Neural progenitor cell (in vitro differentiated cells): ENCODE results near the gene NGFR. TPM values are rescaled to one million over a fixed set of nuclear protein-coding genes. Genes with fewer than 3 reads are reported as not detected.

Experiments used
- DNase-seq: peaks from one replicate; pipeline ENCODE4 v3.0.0-alpha.2; 2016; ENCODE audit warnings: low spot score
- H2AFZ ChIP-seq: fragments of 200-600 bp; sonication (generic); replicated peaks from 2 replicates; pipeline ENCODE4 v1.6.1; 2016; ENCODE audit warnings: antibody characterized with exemption
- H3F3A ChIP-seq: fragments of 200-600 bp; sonication (generic); 2 replicates; pipeline ENCODE4 v1.6.1; 2016; ENCODE audit warnings: antibody characterized with exemption, low read depth
- H3K27ac ChIP-seq: fragments of 200-600 bp; sonication (generic); 2 replicates; pipeline ENCODE4 v1.5.1; 2016; ENCODE audit warnings: mild to moderate bottlenecking
- H3K27me3 ChIP-seq: fragments of 200-600 bp; sonication (generic); 2 replicates; pipeline ENCODE4 v1.6.1; 2016; ENCODE audit warnings: mild to moderate bottlenecking, moderate library complexity
- H3K36me3 ChIP-seq: fragments of 200-600 bp; sonication (generic); 2 replicates; pipeline ENCODE4 v1.5.1; 2016
- H3K4me1 ChIP-seq: fragments of 200-600 bp; sonication (generic); 2 replicates; pipeline ENCODE4 v1.6.1; 2016; ENCODE audit warnings: mixed run types
- H3K4me2 ChIP-seq: fragments of 200-600 bp; sonication (generic); 2 replicates; pipeline ENCODE4 v1.6.1; 2016
- H3K4me3 ChIP-seq: fragments of 200-600 bp; sonication (generic); 2 replicates; pipeline ENCODE4 v1.5.1; 2016
- H3K79me2 ChIP-seq: fragments of 200-600 bp; sonication (generic); 2 replicates; pipeline ENCODE4 v1.6.1; 2016; ENCODE audit warnings: low read depth
- H3K9ac ChIP-seq: fragments of 200-600 bp; sonication (generic); 2 replicates; pipeline ENCODE4 v1.6.1; 2016
- H3K9me3 ChIP-seq: fragments of 200-600 bp; sonication (generic); 2 replicates; pipeline ENCODE4 v1.5.1; 2016; ENCODE audit warnings: low read depth
- H4K20me1 ChIP-seq: fragments of 200-600 bp; sonication (generic); 2 replicates; pipeline ENCODE4 v1.6.1; 2016; ENCODE audit warnings: low read depth
- H3K27ac Mint-ChIP-seq: 3 replicates; pipeline ENCODE4 v1.8.0; 2021; ENCODE audit warnings: mixed read lengths
- H3K27me3 Mint-ChIP-seq: 2 replicates; pipeline ENCODE4 v1.8.0; 2022; ENCODE audit warnings: low read depth, mild to moderate bottlenecking, inconsistent platforms, moderate library complexity, mixed read lengths; ENCODE audit not compliant: insufficient read depth
- H3K36me3 Mint-ChIP-seq: 3 replicates; pipeline ENCODE4 v1.8.0; 2021; ENCODE audit warnings: mixed read lengths
- H3K4me1 Mint-ChIP-seq: 3 replicates; pipeline ENCODE4 v1.8.0; 2021; ENCODE audit warnings: mixed read lengths
- H3K4me3 Mint-ChIP-seq: 3 replicates; pipeline ENCODE4 v1.8.0; 2021; ENCODE audit warnings: mild to moderate bottlenecking, moderate library complexity, mixed read lengths
- H3K9me3 Mint-ChIP-seq: 3 replicates; pipeline ENCODE4 v1.8.0; 2020; ENCODE audit warnings: mixed read lengths
- EZH2 ChIP-seq: fragments of 200-600 bp; sonication (generic); IDR thresholded peaks from 2 replicates; pipeline ENCODE4 v1.6.1; 2017; ENCODE audit warnings: antibody characterized with exemption, mild to moderate bottlenecking, moderate library complexity
- EZH2phosphoT487 ChIP-seq: fragments of 200-600 bp; sonication (generic); IDR thresholded peaks from 2 replicates; pipeline ENCODE4 v1.6.1; 2017; ENCODE audit warnings: antibody characterized with exemption
- total RNA-seq: library from RNA; depleted of rRNA; stranded (reverse); fragments of >200 nt; gene quantifications from 2 replicates; pipeline ENCODE4 v1.2.3, GENCODE V29; 2015; ENCODE audit warnings: low replicate concordance
- TF ChIP-seq, protein P1 (sequence below): fragments of 200-600 bp; sonication (generic); IDR thresholded peaks from 2 replicates; pipeline ENCODE4 v1.5.1; 2017; ENCODE audit warnings: antibody characterized with exemption, mild to moderate bottlenecking

NGFR gene
- total RNA-seq, 1 donor from 2014 or later, result 6.6 TPM

DNA sequence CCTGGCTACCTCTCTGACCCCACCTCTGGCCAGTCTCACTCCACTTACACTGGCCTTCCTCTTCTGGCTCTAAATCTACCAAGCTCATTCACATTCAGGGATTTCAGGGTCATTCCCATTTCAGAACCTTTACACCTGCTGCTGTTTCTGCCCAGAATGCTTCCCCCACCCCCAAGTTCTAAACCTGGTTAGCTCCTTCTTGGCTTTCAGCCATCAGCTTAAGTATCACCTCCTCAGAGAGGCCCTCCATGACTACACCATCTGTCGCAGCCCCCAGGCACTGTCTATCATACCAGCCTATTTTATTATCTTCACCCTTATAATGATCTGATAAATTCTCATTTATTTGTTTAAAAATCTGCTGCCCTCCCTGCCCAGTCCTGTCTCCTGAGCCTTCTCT lies 23.3 kb upstream of the NGFR start:
- Histone ChIP-seq H3K27ac (no peak overlapping the region), H3K4me2 (peak overlapping the region; percentile 92), H3K36me3 (no peaks in the 10 kb centered on the region), H2AFZ (no peak overlapping the region), H3K9ac (no peak overlapping the region), H3K4me3 (no peak overlapping the region), H3K79me2 (no peaks in the 10 kb centered on the region), H3K27me3 (peaks cover 55% of the 10 kb centered on the region), H3F3A (peaks cover 21% of the 10 kb centered on the region), H3K9me3 (no peaks in the 10 kb centered on the region), H3K4me1 (peaks cover 35% of the 10 kb centered on the region), H4K20me1 (no peaks in the 10 kb centered on the region)
- H3K27ac Mint-ChIP-seq, result no peak overlapping the region
- peak overlapping the region; percentile 62 for H3K4me3 Mint-ChIP-seq
- TF ChIP-seq, protein P1, sequence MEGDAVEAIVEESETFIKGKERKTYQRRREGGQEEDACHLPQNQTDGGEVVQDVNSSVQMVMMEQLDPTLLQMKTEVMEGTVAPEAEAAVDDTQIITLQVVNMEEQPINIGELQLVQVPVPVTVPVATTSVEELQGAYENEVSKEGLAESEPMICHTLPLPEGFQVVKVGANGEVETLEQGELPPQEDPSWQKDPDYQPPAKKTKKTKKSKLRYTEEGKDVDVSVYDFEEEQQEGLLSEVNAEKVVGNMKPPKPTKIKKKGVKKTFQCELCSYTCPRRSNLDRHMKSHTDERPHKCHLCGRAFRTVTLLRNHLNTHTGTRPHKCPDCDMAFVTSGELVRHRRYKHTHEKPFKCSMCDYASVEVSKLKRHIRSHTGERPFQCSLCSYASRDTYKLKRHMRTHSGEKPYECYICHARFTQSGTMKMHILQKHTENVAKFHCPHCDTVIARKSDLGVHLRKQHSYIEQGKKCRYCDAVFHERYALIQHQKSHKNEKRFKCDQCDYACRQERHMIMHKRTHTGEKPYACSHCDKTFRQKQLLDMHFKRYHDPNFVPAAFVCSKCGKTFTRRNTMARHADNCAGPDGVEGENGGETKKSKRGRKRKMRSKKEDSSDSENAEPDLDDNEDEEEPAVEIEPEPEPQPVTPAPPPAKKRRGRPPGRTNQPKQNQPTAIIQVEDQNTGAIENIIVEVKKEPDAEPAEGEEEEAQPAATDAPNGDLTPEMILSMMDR, result no peak
- no peak for TF ChIP-seq EZH2phosphoT487
- TF ChIP-seq EZH2, result no peak
- peaks cover 2% of the 10 kb centered on the region for H3K9me3 Mint-ChIP-seq
- peaks cover 32% of the 10 kb centered on the region for H3K4me1 Mint-ChIP-seq
- no peaks in the 10 kb centered on the region for H3K36me3 Mint-ChIP-seq
- peaks cover 66% of the 10 kb centered on the region for H3K27me3 Mint-ChIP-seq
- no peak for DNase-seq

DNA sequence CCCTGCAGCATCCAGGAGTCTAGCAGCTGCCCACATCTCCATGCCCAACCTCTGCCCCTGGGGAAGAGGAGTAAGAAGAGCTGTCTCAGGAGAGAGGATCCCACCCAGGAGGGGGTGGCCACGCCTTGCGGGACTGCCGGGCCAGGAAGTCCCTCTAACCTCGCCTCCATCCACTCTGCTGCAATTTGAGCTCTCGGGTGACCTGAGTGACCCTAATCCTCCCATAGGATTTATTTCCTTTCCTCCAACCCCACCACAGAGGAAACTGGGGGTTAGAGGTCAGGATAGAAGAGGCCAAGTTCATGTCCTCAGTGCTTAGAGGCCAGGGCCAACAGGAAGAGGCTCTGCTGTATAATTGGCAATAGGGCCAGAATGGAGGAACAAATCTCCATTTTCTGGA lies 22.6 kb upstream of the NGFR start:
- H3K27me3 Mint-ChIP-seq, result peaks cover 65% of the 10 kb centered on the region
- H3K36me3 ChIP-seq, result no peaks in the 10 kb centered on the region
- H3K79me2 ChIP-seq, result no peaks in the 10 kb centered on the region
- no peak overlapping the region for H3K27ac Mint-ChIP-seq
- H4K20me1 ChIP-seq, result no peaks in the 10 kb centered on the region
- peaks cover 32% of the 10 kb centered on the region for H3K4me1 Mint-ChIP-seq
- H3K4me3 Mint-ChIP-seq, result no peak overlapping the region
- no peak overlapping the region for H3K9ac ChIP-seq
- H3K4me3 ChIP-seq, result no peak overlapping the region
- H3K36me3 Mint-ChIP-seq, result no peaks in the 10 kb centered on the region
- peak overlapping the region; percentile 10 for H3K4me2 ChIP-seq
- peaks cover 2% of the 10 kb centered on the region for H3K9me3 Mint-ChIP-seq
- peaks cover 21% of the 10 kb centered on the region for H3F3A ChIP-seq
- no peak overlapping the region for H2AFZ ChIP-seq
- no peak for DNase-seq
- no peak overlapping the region for H3K27ac ChIP-seq
- TF ChIP-seq EZH2, result no peak
- TF ChIP-seq, protein P1, result no peak
- TF ChIP-seq EZH2phosphoT487, result no peak
- peaks cover 52% of the 10 kb centered on the region for H3K27me3 ChIP-seq
- H3K9me3 ChIP-seq, result no peaks in the 10 kb centered on the region
- peaks cover 35% of the 10 kb centered on the region for H3K4me1 ChIP-seq

DNA sequence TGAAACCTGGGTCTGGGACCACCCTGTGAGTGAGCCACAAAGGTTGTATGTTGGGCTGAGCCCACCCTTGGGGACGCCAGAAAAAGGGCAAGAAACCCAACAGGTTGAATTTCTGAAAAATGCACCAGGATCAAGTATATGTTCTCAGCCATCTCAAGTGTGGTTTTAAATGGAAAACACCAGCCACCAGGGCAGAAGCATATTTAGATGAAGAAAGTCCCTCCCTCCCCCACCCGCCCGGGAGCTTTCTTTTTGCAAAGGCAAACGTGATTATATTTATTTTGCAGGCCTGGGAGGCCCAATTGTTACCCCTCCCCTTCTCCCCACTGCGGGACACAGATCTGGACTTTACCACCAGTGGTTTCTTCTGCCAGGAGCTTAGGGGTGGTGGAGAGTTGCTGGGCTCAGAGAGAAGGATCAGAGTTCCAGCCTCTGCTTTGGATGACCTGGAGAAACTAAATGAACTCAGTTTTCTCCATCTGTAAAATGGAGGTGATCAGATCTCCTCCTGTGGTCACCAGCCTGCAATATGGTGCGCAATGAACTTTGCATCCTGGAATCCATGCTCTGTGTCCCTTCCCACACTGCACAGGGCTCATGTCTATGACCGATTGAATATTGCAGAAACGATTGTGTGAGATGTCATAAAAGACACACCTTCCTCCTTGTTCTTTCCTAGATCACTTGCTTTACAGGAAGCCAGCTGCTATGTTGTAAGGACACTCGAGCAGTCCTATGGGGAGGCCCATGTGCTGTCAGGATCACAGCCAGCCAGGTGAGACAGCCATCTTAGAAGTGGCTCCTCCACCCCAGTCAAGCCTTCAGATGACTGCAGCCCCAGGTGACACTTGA lies 21.0 kb upstream of the NGFR start:
- peaks cover 19% of the 10 kb centered on the region for H3F3A ChIP-seq
- TF ChIP-seq EZH2phosphoT487 (no peak), EZH2 (no peak)
- TF ChIP-seq, protein P1, result no peak
- Mint-ChIP-seq H3K4me1 (peaks cover 32% of the 10 kb centered on the region), H3K36me3 (no peaks in the 10 kb centered on the region), H3K9me3 (peaks cover 2% of the 10 kb centered on the region), H3K27me3 (peaks cover 62% of the 10 kb centered on the region), H3K4me3 (no peak overlapping the region), H3K27ac (no peak overlapping the region)
- no peaks in the 10 kb centered on the region for H4K20me1 ChIP-seq
- peaks cover 35% of the 10 kb centered on the region for H3K4me1 ChIP-seq
- H3K9me3 ChIP-seq, result no peaks in the 10 kb centered on the region
- no peak overlapping the region for H2AFZ ChIP-seq
- H3K27ac ChIP-seq, result no peak overlapping the region
- no peak overlapping the region for H3K4me3 ChIP-seq
- DNase-seq, result no peak
- H3K4me2 ChIP-seq, result no peak overlapping the region
- no peak overlapping the region for H3K9ac ChIP-seq
- no peaks in the 10 kb centered on the region for H3K79me2 ChIP-seq
- no peaks in the 10 kb centered on the region for H3K36me3 ChIP-seq
- H3K27me3 ChIP-seq, result peaks cover 46% of the 10 kb centered on the region
